Liver (tissue), 9 donors: ENCODE data around the gene B4GALT1. TPM values are rescaled to one million over a fixed set of nuclear protein-coding genes. Genes with fewer than 3 reads are reported as not detected.

ENCODE experiments used
- DNase-seq: peaks from one replicate; pipeline ENCODE4 v3.0.0-alpha.2; 2017; ENCODE audit warnings: low spot score
- H3K27ac ChIP-seq, 2 donors: one replicate each; pipeline ENCODE4 v1.7.0; 2013; ENCODE audit warnings: inconsistent platforms in 2 of 2, low read length in 2 of 2, control low read depth in 1 of 2, low read depth in 1 of 2, mild to moderate bottlenecking in 1 of 2
- H3K27me3 ChIP-seq, 4 donors: one replicate each; pipeline versions ENCODE4 v1.6.1 to v1.7.0; 2013; ENCODE audit warnings: low read length in 3 of 4, inconsistent platforms in 1 of 4, mild to moderate bottlenecking in 1 of 4, moderate library complexity in 1 of 4; ENCODE audit not compliant: control insufficient read depth in 4 of 4, insufficient read depth in 4 of 4
- H3K36me3 ChIP-seq, 4 donors: one replicate each; pipeline versions ENCODE4 v1.6.1 to v1.7.0; 2013; ENCODE audit warnings: low read length in 3 of 4, mild to moderate bottlenecking in 3 of 4, low read depth in 1 of 4, moderate library complexity in 1 of 4; ENCODE audit not compliant: control insufficient read depth in 4 of 4, insufficient read depth in 3 of 4
- H3K4me1 ChIP-seq, 4 donors: one replicate each; pipeline versions ENCODE4 v1.6.1 to v1.7.0; 2013; ENCODE audit warnings: low read length in 3 of 4, mild to moderate bottlenecking in 3 of 4, moderate library complexity in 1 of 4; ENCODE audit not compliant: control insufficient read depth in 4 of 4, insufficient read depth in 4 of 4
- H3K4me3 ChIP-seq, 3 donors: one replicate each; pipeline versions ENCODE4 v1.6.1 to v1.7.0; 2013; ENCODE audit warnings: low read length in 3 of 3, control low read depth in 1 of 3, low read depth in 1 of 3, mild to moderate bottlenecking in 1 of 3
- H3K9ac ChIP-seq, 2 donors: one replicate each; pipeline ENCODE4 v1.7.0; 2013; ENCODE audit warnings: low read length in 2 of 2, mild to moderate bottlenecking in 2 of 2, moderate library complexity in 2 of 2, control low read depth in 1 of 2, low read depth in 1 of 2
- H3K9me3 ChIP-seq, 4 donors: one replicate each; pipeline versions ENCODE4 v1.6.1 to v1.7.0; 2013; ENCODE audit warnings: low read length in 3 of 4; ENCODE audit not compliant: control insufficient read depth in 4 of 4
- ATF3 ChIP-seq: IDR thresholded peaks from 2 replicates; pipeline ENCODE4 v1.6.1; 2016; ENCODE audit warnings: antibody characterized with exemption
- CTCF ChIP-seq: fragments of 150-350 bp; IDR thresholded peaks from 2 replicates; pipeline ENCODE4 v1.5.1; 2017; ENCODE audit warnings: improper control_type of control experiment, low read depth, low read length; ENCODE audit not compliant: missing input control
- EGR1 ChIP-seq, 2 donors: IDR thresholded peaks; 2 replicates each; pipeline ENCODE4 v1.6.1; 2016 to 2018; ENCODE audit warnings: antibody characterized with exemption in 2 of 2, low read depth in 2 of 2
- FOXA1 ChIP-seq: IDR thresholded peaks from 2 replicates; pipeline ENCODE4 v1.6.1; 2016; ENCODE audit warnings: antibody characterized with exemption
- FOXA2 ChIP-seq: IDR thresholded peaks from 2 replicates; pipeline ENCODE4 v1.6.1; 2016; ENCODE audit warnings: antibody characterized with exemption
- GABPA ChIP-seq, 2 donors: IDR thresholded peaks in 1 of 2; conservative IDR thresholded peaks in 1 of 2; 2 replicates each; pipeline ENCODE4 v1.6.1; 2016; ENCODE audit warnings: antibody characterized with exemption in 2 of 2, mild to moderate bottlenecking in 1 of 2, moderate library complexity in 1 of 2
- HNF4A ChIP-seq, 2 donors: conservative IDR thresholded peaks; 2 replicates each; pipeline ENCODE4 v1.6.1; 2016; ENCODE audit warnings: antibody characterized with exemption in 2 of 2, mild to moderate bottlenecking in 2 of 2
- HNF4G ChIP-seq: IDR thresholded peaks from 2 replicates; pipeline ENCODE4 v1.6.1; 2016; ENCODE audit warnings: antibody characterized with exemption
- RAD21 ChIP-seq, 2 donors: IDR thresholded peaks; 2 replicates each; pipeline ENCODE4 v1.6.1; 2016; ENCODE audit warnings: antibody characterized with exemption in 2 of 2, mild to moderate bottlenecking in 2 of 2
- REST ChIP-seq: IDR thresholded peaks from 2 replicates; pipeline ENCODE4 v1.6.1; 2016; ENCODE audit warnings: antibody characterized with exemption, mild to moderate bottlenecking
- SP1 ChIP-seq: IDR thresholded peaks from 2 replicates; pipeline ENCODE4 v1.6.1; 2018; ENCODE audit warnings: antibody characterized with exemption, mild to moderate bottlenecking
- TAF1 ChIP-seq: conservative IDR thresholded peaks from 2 replicates; pipeline ENCODE4 v1.6.1; 2016; ENCODE audit warnings: antibody characterized with exemption, mild to moderate bottlenecking
- ZBTB33 ChIP-seq: IDR thresholded peaks from 2 replicates; pipeline ENCODE4 v1.6.1; 2016; ENCODE audit warnings: antibody characterized with exemption
- WGBS: extraction: QIAGEN DNeasy Blood & Tissue Kit; methylation state at CpG from one replicate; pipeline ENCODE4 v1.1.7; 2013; 5-methylcytosine and 5-hydroxymethylcytosine counted together
- polyA plus RNA-seq, 2 donors: library from polyadenylated mRNA; stranded (reverse) in 1 of 2; unstranded in 1 of 2; fragments of 200-250 nt in 1 of 2; fragments of >200 nt in 1 of 2; fragmentation: Nextera tagmentation in 1 of 2; extraction: Ambion mirVana in 1 of 2; gene quantifications; one replicate each; pipeline versions ENCODE4 v1.2.1 to v1.2.3, GENCODE V29; 2013 to 2015
- total RNA-seq, 2 donors: library from RNA; depleted of rRNA; stranded (reverse); fragments of >200 nt; gene quantifications; one replicate each; pipeline ENCODE4 v1.2.3, GENCODE V29; 2014
- donor health status: healthy.
- donor health status: healthy.
- donor health status: healthy.
- donor health status: healthy.
- donor health status: healthy.

B4GALT1 gene
- total and polyA plus RNA-seq, 4 donors, result 25.9 to 59.8 (median 42.7) TPM

GRCh38 chr9:33154371-33154770 lies 12.8 kb downstream of the B4GALT1 start:
- Histone ChIP-seq H3K9ac (no peak overlapping the region), H3K27me3 (no peaks in the 10 kb centered on the region), H3K36me3 (no peaks in the 10 kb centered on the region), H3K4me1 (peaks cover 30 to 69% (median 45%) of the 10 kb centered on the region in 4 donors), H3K27ac (no peak overlapping the region), H3K9me3 (no peaks in the 10 kb centered on the region), H3K4me3 (no peak overlapping the region)
- TF ChIP-seq FOXA1, result no peak
- no peak for TF ChIP-seq TAF1
- no peak for TF ChIP-seq HNF4A (conservative IDR thresholded peaks at IDR 0.05)
- no peak for TF ChIP-seq ATF3
- no peak for TF ChIP-seq SP1
- no peak for DNase-seq
- 50% methylated on average over 3 of the region's 3 CpGs for WGBS

GRCh38 chr9:33153666-33154065 lies 13.5 kb downstream of the B4GALT1 start:
- WGBS, result 41% methylated on average over 5 of the region's 5 CpGs
- H3K4me1 ChIP-seq, result peaks cover 24 to 62% (median 39%) of the 10 kb centered on the region in 4 donors

More at GRCh38 chr9:33153666-33154065, 13.5 kb downstream of the B4GALT1 start:
- DNase-seq, result no peak
- Histone ChIP-seq H3K27me3 (no peaks in the 10 kb centered on the region), H3K36me3 (no peaks in the 10 kb centered on the region), H3K9me3 (no peaks in the 10 kb centered on the region), H3K27ac (no peak overlapping the region), H3K4me3 (no peak overlapping the region), H3K9ac (no peak overlapping the region)
- TF ChIP-seq REST (no peak), RAD21 (IDR thresholded peaks at IDR 0.05) (no peak), FOXA2 (no peak), HNF4A (conservative IDR thresholded peaks at IDR 0.05) (no peak), CTCF (no peak), ZBTB33 (no peak), GABPA (IDR thresholded peaks at IDR 0.05 in 1 of 2, conservative IDR thresholded peaks at IDR 0.05 in 1 of 2) (no peak), EGR1 (IDR thresholded peaks at IDR 0.05; ENCODE audit: low read depth in 2 of 2) (no peak), HNF4G (no peak)
